ENCODE measurements around the gene CD276. TPM values are rescaled to one million over a fixed set of nuclear protein-coding genes. Genes with fewer than 3 reads are reported as not detected.

CD276 gene
- total and polyA plus RNA-seq, 8 donors: 13.9 to 56.0 (median 22.7) TPM

DNA sequence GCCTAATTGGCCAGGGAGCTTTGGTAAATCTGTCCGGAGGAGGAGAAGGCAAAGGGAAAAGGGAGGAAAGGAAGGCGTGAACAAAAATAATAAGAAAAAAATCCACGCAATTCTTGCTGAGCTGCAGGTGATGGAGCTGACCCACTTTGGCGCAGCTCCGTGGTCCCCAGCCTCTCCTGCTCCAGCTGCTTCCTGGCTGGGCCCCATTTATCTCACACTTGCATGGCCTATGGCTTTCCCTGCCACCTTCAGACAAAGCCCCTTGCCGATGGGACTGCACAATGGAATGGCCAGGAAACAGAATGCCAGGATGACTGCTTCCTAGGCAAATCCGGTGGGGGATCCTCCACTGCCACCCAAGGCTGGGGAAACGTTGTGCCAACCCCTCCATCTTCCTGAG lies 62.1 kb downstream of the CD276 start:
- 43 to 51% methylated on average over 7 to 8 of the region's 8 CpGs for WGBS, 2 donors
- Histone ChIP-seq H3K27me3 (no peaks in the 10 kb centered on the region), H3K4me1 (no peaks in the 10 kb centered on the region), H3K27ac (no peak overlapping the region), H3K9me3 (no peaks in the 10 kb centered on the region), H3K36me3 (no peaks in the 10 kb centered on the region), H3K4me3 (no peak overlapping the region)
- intact Hi-C loops (cut with DNase I): no loop called here
- no peak for FAIRE-seq
- ATAC-seq: no peak
- TF ChIP-seq, protein P1, sequence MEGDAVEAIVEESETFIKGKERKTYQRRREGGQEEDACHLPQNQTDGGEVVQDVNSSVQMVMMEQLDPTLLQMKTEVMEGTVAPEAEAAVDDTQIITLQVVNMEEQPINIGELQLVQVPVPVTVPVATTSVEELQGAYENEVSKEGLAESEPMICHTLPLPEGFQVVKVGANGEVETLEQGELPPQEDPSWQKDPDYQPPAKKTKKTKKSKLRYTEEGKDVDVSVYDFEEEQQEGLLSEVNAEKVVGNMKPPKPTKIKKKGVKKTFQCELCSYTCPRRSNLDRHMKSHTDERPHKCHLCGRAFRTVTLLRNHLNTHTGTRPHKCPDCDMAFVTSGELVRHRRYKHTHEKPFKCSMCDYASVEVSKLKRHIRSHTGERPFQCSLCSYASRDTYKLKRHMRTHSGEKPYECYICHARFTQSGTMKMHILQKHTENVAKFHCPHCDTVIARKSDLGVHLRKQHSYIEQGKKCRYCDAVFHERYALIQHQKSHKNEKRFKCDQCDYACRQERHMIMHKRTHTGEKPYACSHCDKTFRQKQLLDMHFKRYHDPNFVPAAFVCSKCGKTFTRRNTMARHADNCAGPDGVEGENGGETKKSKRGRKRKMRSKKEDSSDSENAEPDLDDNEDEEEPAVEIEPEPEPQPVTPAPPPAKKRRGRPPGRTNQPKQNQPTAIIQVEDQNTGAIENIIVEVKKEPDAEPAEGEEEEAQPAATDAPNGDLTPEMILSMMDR (IDR thresholded peaks at IDR 0.05): no peak
- DNase-seq: peak in 1 of 6 donors; percentile 9

DNA sequence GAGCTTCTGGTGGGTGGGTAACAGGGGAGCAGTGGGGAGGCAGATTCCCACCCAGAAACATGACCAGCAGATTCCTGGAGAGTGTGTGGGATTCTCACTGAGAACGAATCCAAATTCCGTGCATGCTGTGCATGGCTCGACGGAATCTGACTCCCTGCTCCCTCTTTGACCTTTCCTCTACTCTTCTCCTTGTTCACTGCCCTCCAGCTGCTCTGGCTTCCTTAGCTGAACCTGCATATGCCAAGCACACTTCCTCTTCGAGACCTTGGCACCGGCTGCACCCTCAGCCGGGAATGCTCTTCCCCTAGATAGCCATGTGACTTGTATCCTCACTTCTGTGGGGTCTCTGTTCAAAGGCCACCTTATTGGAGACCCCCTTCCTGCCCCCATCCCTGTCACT lies 62.7 kb downstream of the CD276 start:
- peak in 1 of 6 donors; percentile 9 for DNase-seq
- intact Hi-C loops (cut with DNase I): no loop called here
- H3K9me3 ChIP-seq: no peaks in the 10 kb centered on the region
- no peak overlapping the region for H3K4me3 ChIP-seq
- H3K36me3 ChIP-seq: no peaks in the 10 kb centered on the region
- H3K27ac ChIP-seq: no peak overlapping the region
- no peak for ATAC-seq
- 22 to 27% methylated on average over 7 of the region's 7 CpGs for WGBS, 2 donors
- no peak for FAIRE-seq
- H3K27me3 ChIP-seq: no peaks in the 10 kb centered on the region
- H3K4me1 ChIP-seq: no peaks in the 10 kb centered on the region
- TF ChIP-seq, protein P1 (IDR thresholded peaks at IDR 0.05): no peak

DNA sequence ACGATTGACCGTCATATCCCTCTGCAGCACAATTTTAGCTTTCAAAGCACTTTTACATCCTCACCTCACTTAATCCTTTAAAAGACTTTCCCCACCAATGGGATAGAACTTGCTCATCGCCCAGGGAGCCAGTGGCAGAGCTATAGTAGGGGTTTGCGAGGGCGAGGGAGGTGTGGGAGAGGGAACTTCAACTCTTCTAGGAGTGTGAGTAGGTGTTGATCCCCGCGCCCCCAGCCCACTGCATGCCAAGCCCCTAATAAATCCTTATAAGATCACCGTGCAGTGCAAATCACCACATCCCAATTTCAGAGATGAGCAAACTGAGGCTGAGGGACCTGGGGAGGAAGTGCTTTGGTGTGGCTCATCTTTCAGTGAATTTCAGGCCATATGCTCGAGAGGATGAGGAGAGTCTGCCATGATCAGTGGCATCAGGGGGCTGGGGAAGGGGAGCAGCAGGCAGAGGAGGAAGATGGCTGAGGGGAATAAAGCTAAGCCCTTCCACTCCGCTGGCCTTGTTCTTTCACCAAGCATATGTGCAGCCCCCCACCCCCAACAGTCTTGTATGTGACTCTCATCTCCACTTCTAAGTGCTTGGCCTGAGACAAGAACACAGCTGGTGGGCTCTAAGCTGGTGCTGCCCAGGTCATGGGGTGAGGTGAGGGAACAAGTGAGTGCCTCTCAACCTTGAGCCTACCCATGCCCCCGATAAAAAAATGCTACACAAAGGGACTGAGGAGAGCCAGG lies 63.8 kb downstream of the CD276 start:
- Histone ChIP-seq H3K36me3 (no peaks in the 10 kb centered on the region), H3K4me3 (no peak overlapping the region), H3K4me1 (no peaks in the 10 kb centered on the region), H3K9me3 (no peaks in the 10 kb centered on the region), H3K27me3 (no peaks in the 10 kb centered on the region), H3K27ac (no peak overlapping the region)
- FAIRE-seq: no peak
- no peak for ATAC-seq
- intact Hi-C loops (cut with DNase I): no loop called here
- peak in 1 of 6 donors; percentile 11 for DNase-seq
- 79 to 81% methylated on average over 11 of the region's 11 CpGs for WGBS, 2 donors
- TF ChIP-seq, protein P1 (IDR thresholded peaks at IDR 0.05): no peak

DNA sequence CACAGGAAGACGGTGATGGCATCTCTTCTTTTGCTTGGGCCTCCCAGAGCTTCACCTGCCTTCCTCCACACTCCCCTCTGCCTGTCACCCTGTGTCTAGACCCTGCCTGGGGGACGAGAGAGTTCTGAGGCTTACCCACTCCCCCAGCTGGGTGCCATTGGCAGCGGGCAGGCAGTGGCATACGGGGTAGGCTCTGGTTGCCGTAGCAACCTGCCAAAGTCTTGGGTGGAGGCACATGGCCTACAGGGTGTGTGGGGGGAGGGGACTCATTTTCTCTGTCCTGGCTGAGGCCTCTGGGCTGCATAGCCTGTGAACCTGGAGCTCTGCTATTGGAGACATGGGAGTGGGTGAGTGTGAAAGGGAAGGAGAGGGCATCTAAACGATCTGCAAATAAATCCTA lies 64.5 kb downstream of the CD276 start:
- Histone ChIP-seq H3K36me3 (no peaks in the 10 kb centered on the region), H3K4me1 (no peaks in the 10 kb centered on the region), H3K27ac (no peak overlapping the region), H3K4me3 (no peak overlapping the region), H3K27me3 (no peaks in the 10 kb centered on the region), H3K9me3 (no peaks in the 10 kb centered on the region)
- WGBS, 2 donors: 53 to 54% methylated on average over 6 of the region's 6 CpGs
- DNase-seq (peak in 1 of 6 donors; percentile 24), ATAC-seq (no peak), FAIRE-seq (no peak)
- TF ChIP-seq, protein P1 (IDR thresholded peaks at IDR 0.05): no peak
- intact Hi-C loops (cut with DNase I): no loop called here

DNA sequence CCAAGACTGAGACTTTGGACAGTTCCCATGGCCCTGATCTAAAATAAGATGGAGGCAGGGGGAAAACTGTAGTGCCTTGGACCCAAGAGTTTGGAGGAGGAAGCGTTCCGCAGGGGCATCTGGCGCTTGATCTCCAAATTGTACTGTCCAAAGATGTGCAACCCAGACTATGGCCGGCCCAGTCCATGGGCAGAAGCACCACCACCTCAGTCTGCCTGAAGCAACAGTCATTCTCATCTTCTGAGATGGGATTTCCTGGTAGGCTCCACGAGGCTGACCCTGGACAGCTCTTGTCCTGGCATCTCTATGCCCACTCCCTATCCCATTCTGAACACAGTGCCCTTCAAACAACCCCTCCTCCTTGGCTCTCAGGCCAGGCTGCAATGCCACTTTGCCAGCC lies 65.3 kb downstream of the CD276 start:
- DNase-seq: peak in 1 of 6 donors; percentile 14
- WGBS, 2 donors: 84% methylated on average over 5 of the region's 5 CpGs
- Histone ChIP-seq H3K27me3 (no peaks in the 10 kb centered on the region), H3K27ac (no peak overlapping the region), H3K9me3 (no peaks in the 10 kb centered on the region), H3K36me3 (no peaks in the 10 kb centered on the region), H3K4me3 (no peak overlapping the region), H3K4me1 (no peaks in the 10 kb centered on the region)
- TF ChIP-seq, protein P1 (IDR thresholded peaks at IDR 0.05): no peak
- intact Hi-C loops (cut with DNase I): no loop called here
- ATAC-seq: no peak
- FAIRE-seq: no peak
